ENCODE measurements around the gene RPL7A. TPM values are rescaled to one million over a fixed set of nuclear protein-coding genes. Genes with fewer than 3 reads are reported as not detected.

RPL7A gene
- total and polyA plus RNA-seq, 2 of the 13 experiments (the other 11 are each of a cell fraction or from before 2014, with no cell fraction given), result 2,401 to 2,938 TPM

GRCh38 chr9:133396952-133397351 lies 48.9 kb downstream of the RPL7A start (continued):
- peak; percentile 72 for TF ChIP-seq CTCF (CRISPR knock-in tag; IDR thresholded peaks at IDR 0.05)
- TF ChIP-seq, protein P1, sequence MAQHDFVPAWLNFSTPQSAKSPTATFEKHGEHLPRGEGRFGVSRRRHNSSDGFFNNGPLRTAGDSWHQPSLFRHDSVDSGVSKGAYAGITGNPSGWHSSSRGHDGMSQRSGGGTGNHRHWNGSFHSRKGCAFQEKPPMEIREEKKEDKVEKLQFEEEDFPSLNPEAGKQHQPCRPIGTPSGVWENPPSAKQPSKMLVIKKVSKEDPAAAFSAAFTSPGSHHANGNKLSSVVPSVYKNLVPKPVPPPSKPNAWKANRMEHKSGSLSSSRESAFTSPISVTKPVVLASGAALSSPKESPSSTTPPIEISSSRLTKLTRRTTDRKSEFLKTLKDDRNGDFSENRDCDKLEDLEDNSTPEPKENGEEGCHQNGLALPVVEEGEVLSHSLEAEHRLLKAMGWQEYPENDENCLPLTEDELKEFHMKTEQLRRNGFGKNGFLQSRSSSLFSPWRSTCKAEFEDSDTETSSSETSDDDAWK (CRISPR knock-in tag; IDR thresholded peaks at IDR 0.05), result no peak
- TF ChIP-seq, protein P2, sequence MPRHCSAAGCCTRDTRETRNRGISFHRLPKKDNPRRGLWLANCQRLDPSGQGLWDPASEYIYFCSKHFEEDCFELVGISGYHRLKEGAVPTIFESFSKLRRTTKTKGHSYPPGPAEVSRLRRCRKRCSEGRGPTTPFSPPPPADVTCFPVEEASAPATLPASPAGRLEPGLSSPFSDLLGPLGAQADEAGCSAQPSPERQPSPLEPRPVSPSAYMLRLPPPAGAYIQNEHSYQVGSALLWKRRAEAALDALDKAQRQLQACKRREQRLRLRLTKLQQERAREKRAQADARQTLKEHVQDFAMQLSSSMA (CRISPR knock-in tag; IDR thresholded peaks at IDR 0.05), result no peak
- no peak for TF ChIP-seq IRF2 (CRISPR knock-in tag; IDR thresholded peaks at IDR 0.05)
- TF ChIP-seq STAG1 (CRISPR knock-in tag; IDR thresholded peaks at IDR 0.05), result peak; percentile 40
- TF ChIP-seq HOXA3 (CRISPR knock-in tag; IDR thresholded peaks at IDR 0.05), result no peak
- no peak for TF ChIP-seq NONO (IDR thresholded peaks at IDR 0.05)
- 0 out of 2 replicates have a peak, but pooled peaks have one; percentile 20 for TF ChIP-seq NONO (CRISPR knock-in tag; conservative IDR thresholded peaks at IDR 0.05)
- no peak for TF ChIP-seq BCL3 (CRISPR knock-in tag; IDR thresholded peaks at IDR 0.05)
- TF ChIP-seq ZNF44 (CRISPR knock-in tag; IDR thresholded peaks at IDR 0.05), result no peak
- TF ChIP-seq ZNF556 (CRISPR knock-in tag; IDR thresholded peaks at IDR 0.05; ENCODE audit: borderline replicate concordance), result 0 out of 2 replicates have a peak, but pooled peaks have one; percentile 43
- TF ChIP-seq ZKSCAN5 (CRISPR knock-in tag; IDR thresholded peaks at IDR 0.05), result no peak
- no peak for TF ChIP-seq KDM3A (CRISPR knock-in tag; IDR thresholded peaks at IDR 0.05; ENCODE audit: low read depth)
- TF ChIP-seq KDM4B (CRISPR knock-in tag; IDR thresholded peaks at IDR 0.05), result no peak
- TF ChIP-seq RORA (CRISPR knock-in tag; IDR thresholded peaks at IDR 0.05), result no peak
- no peak for TF ChIP-seq PRDM4 (CRISPR knock-in tag; IDR thresholded peaks at IDR 0.05; ENCODE audit: borderline replicate concordance)
- TF ChIP-seq, protein P3, sequence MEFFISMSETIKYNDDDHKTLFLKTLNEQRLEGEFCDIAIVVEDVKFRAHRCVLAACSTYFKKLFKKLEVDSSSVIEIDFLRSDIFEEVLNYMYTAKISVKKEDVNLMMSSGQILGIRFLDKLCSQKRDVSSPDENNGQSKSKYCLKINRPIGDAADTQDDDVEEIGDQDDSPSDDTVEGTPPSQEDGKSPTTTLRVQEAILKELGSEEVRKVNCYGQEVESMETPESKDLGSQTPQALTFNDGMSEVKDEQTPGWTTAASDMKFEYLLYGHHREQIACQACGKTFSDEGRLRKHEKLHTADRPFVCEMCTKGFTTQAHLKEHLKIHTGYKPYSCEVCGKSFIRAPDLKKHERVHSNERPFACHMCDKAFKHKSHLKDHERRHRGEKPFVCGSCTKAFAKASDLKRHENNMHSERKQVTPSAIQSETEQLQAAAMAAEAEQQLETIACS (CRISPR knock-in tag; IDR thresholded peaks at IDR 0.05), result no peak
- peak; percentile 30 for TF ChIP-seq XRCC5 (optimal IDR thresholded peaks at IDR 0.05; ENCODE audit: low read length)
- no peak for TF ChIP-seq RARG (CRISPR knock-in tag; IDR thresholded peaks at IDR 0.05; ENCODE audit: low read depth)
- no peak for TF ChIP-seq ZNF383 (CRISPR knock-in tag; IDR thresholded peaks at IDR 0.05; ENCODE audit: borderline replicate concordance)

Data from HepG2 (cell line).